Measurements from ENCODE around the gene FKBP3. TPM values are rescaled to one million over a fixed set of nuclear protein-coding genes. Genes with fewer than 3 reads are reported as not detected.

FKBP3 gene
- total RNA-seq, 1 donor: 17.7 TPM

- no peak for TF ChIP-seq CTCF (IDR thresholded peaks at IDR 0.05; ENCODE audit: extremely low read depth, low read depth, low read length)
- Histone ChIP-seq H3K27me3 (ENCODE audit: insufficient read depth, low read length) (no peaks in the 10 kb centered on the region), H3K27ac (ENCODE audit: low read depth, low read length) (no peak overlapping the region), H3K4me2 (ENCODE audit: insufficient read depth, low read length) (no peak overlapping the region), H4K20me1 (ENCODE audit: insufficient read depth, low read length) (no peaks in the 10 kb centered on the region), H3K4me3 (ENCODE audit: insufficient read depth, low read length) (no peak overlapping the region), H3K4me1 (ENCODE audit: insufficient read depth, low read length) (no peaks in the 10 kb centered on the region), H3K36me3 (ENCODE audit: insufficient read depth, low read length) (peaks cover 46% of the 10 kb centered on the region), H2AFZ (ENCODE audit: low read length) (no peak overlapping the region), H3K79me2 (ENCODE audit: insufficient read depth, low read length) (peaks cover 25% of the 10 kb centered on the region), H3K9me3 (ENCODE audit: low read depth, low read length) (no peaks in the 10 kb centered on the region)
- DNase-seq (ENCODE audit: insufficient read length, low spot score, missing footprints): no peak
Observed at GRCh38 chr14:45103806-45104205, 30.5 kb downstream of the FKBP3 start.

GRCh38 chr14:45096218-45096617 is 38.1 kb downstream of the FKBP3 start:
- Histone ChIP-seq H2AFZ (ENCODE audit: low read length) (no peak overlapping the region), H3K36me3 (ENCODE audit: insufficient read depth, low read length) (peaks cover 42% of the 10 kb centered on the region), H4K20me1 (ENCODE audit: insufficient read depth, low read length) (peaks cover 10% of the 10 kb centered on the region), H3K79me2 (ENCODE audit: insufficient read depth, low read length) (peaks cover 81% of the 10 kb centered on the region), H3K4me3 (ENCODE audit: insufficient read depth, low read length) (no peak overlapping the region), H3K4me1 (ENCODE audit: insufficient read depth, low read length) (peaks cover 5% of the 10 kb centered on the region), H3K9me3 (ENCODE audit: low read depth, low read length) (no peaks in the 10 kb centered on the region), H3K27ac (ENCODE audit: low read depth, low read length) (no peak overlapping the region), H3K4me2 (ENCODE audit: insufficient read depth, low read length) (no peak overlapping the region), H3K27me3 (ENCODE audit: insufficient read depth, low read length) (no peaks in the 10 kb centered on the region)
- no peak for DNase-seq (ENCODE audit: insufficient read length, low spot score, missing footprints)
- TF ChIP-seq CTCF (IDR thresholded peaks at IDR 0.05; ENCODE audit: extremely low read depth, low read depth, low read length): no peak

- peaks cover 21% of the 10 kb centered on the region for H4K20me1 ChIP-seq (ENCODE audit: insufficient read depth, low read length)
- peaks cover 83% of the 10 kb centered on the region for H3K79me2 ChIP-seq (ENCODE audit: insufficient read depth, low read length)
- peaks cover 12% of the 10 kb centered on the region for H3K4me1 ChIP-seq (ENCODE audit: insufficient read depth, low read length)
- DNase-seq (ENCODE audit: insufficient read length, low spot score, missing footprints): no peak
- no peak overlapping the region for H3K4me2 ChIP-seq (ENCODE audit: insufficient read depth, low read length)
- no peak overlapping the region for H3K27ac ChIP-seq (ENCODE audit: low read depth, low read length)
- H2AFZ ChIP-seq (ENCODE audit: low read length): no peak overlapping the region
- no peaks in the 10 kb centered on the region for H3K9me3 ChIP-seq (ENCODE audit: low read depth, low read length)
- no peak overlapping the region for H3K4me3 ChIP-seq (ENCODE audit: insufficient read depth, low read length)
- H3K27me3 ChIP-seq (ENCODE audit: insufficient read depth, low read length): no peaks in the 10 kb centered on the region
- H3K36me3 ChIP-seq (ENCODE audit: insufficient read depth, low read length): peaks cover 35% of the 10 kb centered on the region
- TF ChIP-seq CTCF (IDR thresholded peaks at IDR 0.05; ENCODE audit: extremely low read depth, low read depth, low read length): no peak
Observed at GRCh38 chr14:45095143-45095542, 39.1 kb downstream of the FKBP3 start.

- H3K27me3 ChIP-seq (ENCODE audit: insufficient read depth, low read length): no peaks in the 10 kb centered on the region
- H3K4me1 ChIP-seq (ENCODE audit: insufficient read depth, low read length): peaks cover 20% of the 10 kb centered on the region
- H3K36me3 ChIP-seq (ENCODE audit: insufficient read depth, low read length): peaks cover 29% of the 10 kb centered on the region
- DNase-seq (ENCODE audit: insufficient read length, low spot score, missing footprints): no peak
- TF ChIP-seq CTCF (IDR thresholded peaks at IDR 0.05; ENCODE audit: extremely low read depth, low read depth, low read length): no peak
- peaks cover 88% of the 10 kb centered on the region for H3K79me2 ChIP-seq (ENCODE audit: insufficient read depth, low read length)
- no peak overlapping the region for H2AFZ ChIP-seq (ENCODE audit: low read length)
- H3K4me3 ChIP-seq (ENCODE audit: insufficient read depth, low read length): no peak overlapping the region
- H3K4me2 ChIP-seq (ENCODE audit: insufficient read depth, low read length): no peak overlapping the region
- H3K9me3 ChIP-seq (ENCODE audit: low read depth, low read length): no peaks in the 10 kb centered on the region
- H4K20me1 ChIP-seq (ENCODE audit: insufficient read depth, low read length): peaks cover 29% of the 10 kb centered on the region
- no peak overlapping the region for H3K27ac ChIP-seq (ENCODE audit: low read depth, low read length)
Observed at GRCh38 chr14:45094275-45094674, 40.0 kb downstream of the FKBP3 start.
